KBM-7 (cell line): ENCODE results near the gene FAM168A.
"Not testable (repeated sequence)": the region's sequence is repeated elsewhere in the genome, so short reads cannot be mapped to it uniquely, and the experiment has no call there.

ENCODE experiments used
- DNase-seq: peaks from one replicate; pipeline ENCODE4 v3.0.0-alpha.2; 2015
- in situ Hi-C: fragments of 300-500 bp; cut with MboI; formaldehyde crosslinking; loops from 2 replicates; pipeline ENCODE4 v1.14.3; 2020; ENCODE audit warnings: low sequenced_read_pairs, low pct_unique_long_range_greater_than_20kb, mixed read lengths

FAM168A gene

DNA sequence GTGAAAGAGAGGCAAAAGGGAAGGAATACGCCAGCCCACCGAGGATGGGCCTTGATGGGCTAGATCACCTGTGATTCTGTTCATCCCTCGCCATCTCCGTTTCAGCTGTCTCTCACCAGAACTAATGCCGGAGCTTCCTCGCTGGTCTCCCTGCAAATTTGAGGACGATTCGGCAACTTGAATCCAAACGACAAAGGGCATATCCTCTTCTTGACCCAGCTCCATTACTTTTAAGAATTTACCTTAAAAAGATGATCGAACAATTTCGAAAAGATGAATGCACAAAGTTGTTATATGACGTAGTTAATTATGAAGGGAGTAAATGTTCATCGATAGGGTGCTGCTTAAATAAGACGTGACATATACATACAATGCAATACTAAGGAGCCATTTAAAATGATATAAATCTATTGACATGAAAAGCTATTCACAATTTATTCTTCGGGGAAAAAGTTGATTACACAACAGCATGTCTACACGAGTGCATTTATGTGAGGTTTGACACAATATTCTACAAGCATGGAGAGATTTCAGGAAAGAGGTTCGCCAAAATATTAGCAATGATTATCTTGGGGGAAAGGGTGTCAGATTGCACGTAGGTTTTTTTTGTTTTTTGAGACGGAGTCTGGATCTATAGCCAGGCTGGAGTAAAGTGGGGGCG, 937 bp upstream of the FAM168A start:
- no peak for DNase-seq
- in situ Hi-C loops: no loop called here

DNA sequence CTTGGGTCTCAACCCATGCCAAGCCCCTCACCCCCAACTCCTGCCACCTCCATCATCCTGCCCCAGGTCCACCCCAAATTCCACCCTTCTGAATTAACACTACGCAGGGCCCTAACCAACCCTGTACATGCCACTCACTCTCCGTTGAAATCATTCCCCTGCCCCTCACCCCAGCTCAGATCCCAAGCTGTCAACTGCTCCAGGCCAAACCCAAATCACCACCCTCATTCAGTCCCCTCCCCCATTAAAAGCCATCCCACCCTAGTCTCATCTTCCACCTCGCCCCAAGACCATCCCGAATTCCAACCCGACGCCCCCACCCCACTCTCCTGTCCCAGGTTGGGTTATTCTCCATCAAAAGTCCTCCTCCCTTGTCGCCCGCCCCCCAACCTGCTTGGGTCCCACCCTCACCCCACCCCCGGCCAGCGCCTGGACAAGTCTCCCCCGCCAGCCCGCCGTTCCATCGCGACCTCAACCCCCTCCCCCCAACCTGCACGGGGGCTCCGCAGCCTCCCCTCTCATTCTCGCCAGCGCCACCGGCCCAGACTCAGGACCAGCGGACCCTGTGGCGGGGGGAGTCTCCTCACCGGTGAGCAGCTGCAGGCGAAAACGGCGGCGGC, 466 bp downstream of the FAM168A start:
- no peak for DNase-seq

DNA sequence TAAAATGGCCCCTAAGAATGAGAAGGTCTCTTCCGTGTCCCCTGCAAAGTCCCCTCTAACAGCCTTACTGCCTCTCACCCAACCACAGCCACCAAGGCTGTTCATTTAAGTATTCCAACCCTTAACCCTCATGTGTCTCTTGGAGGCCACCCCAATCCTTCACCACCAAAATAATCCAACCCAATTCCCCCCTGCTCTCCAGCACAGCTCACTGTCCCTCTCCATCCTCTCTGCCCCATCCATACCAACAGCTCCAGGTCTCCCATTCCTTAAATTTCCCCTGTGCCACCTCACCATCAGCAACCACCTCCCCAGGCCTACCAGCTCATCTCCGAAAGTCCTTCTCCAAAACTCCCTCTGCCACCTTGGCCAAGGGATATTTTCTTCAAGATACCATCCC, 1.4 kb downstream of the FAM168A start:
- no peak for DNase-seq
- in situ Hi-C loops: no loop called here

More for the DNA sequence above, 466 bp downstream of the FAM168A start:
- in situ Hi-C loops: no loop called here

DNA sequence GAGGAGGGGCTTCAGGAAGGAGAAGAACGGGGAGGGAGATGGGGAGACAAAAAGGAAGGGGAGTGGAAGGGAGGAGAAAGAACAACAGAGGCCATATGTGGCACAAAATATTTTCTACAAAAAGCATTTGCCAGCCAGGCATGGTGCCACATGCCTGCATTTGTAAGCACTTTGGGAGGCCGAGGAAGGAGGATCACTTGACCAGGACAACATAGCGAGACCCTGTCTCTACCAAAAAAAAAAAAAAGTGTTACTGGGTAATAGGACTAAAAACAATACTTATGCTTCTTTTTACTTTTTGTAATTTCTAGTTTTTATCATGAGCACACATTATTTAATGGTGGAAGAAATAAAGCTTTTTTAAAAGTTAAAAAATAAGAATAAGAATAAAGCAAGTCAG, 5.3 kb downstream of the FAM168A start:
- no peak for DNase-seq
- in situ Hi-C loops: no loop called here

DNA sequence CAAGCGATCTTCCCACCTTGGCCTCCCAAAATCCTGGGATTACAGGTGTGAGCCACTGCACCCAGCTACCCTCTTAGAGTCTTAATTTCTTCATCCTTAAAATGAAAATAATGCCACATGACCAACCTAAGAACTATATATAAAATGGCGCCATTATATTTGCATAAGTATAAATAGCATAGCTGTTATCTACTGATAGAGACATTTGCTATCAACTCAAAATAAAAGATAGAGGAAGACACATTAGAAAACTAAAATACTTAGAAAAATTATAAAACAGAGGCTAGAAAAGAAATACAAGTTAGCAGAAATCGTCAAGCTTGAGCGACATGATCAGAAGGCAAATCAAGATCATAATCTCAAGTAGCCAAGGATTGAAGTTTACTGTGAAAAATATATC, 6.2 kb downstream of the FAM168A start:
- in situ Hi-C loops: no loop called here
- no peak for DNase-seq

DNA sequence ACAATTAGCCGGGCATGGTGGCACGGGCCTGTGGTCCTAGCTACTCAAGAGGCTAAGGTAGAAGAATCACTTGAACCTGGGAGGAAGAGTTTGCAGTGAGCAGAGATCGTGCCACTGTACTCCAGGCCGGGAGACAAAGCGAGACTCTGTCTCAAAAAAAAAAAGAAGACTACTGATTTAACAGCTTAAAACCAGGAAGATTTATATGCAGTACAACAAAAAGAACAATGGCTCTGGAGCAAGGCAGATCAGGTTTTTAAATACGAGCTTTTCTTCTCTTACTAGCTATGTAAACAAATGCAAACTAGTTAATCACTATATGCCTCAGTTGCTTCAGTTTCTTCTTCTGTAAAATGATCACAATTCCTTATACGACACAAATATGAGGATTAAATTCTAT, 6.9 kb downstream of the FAM168A start:
- in situ Hi-C loops: no loop called here
- DNase-seq: no peak

DNA sequence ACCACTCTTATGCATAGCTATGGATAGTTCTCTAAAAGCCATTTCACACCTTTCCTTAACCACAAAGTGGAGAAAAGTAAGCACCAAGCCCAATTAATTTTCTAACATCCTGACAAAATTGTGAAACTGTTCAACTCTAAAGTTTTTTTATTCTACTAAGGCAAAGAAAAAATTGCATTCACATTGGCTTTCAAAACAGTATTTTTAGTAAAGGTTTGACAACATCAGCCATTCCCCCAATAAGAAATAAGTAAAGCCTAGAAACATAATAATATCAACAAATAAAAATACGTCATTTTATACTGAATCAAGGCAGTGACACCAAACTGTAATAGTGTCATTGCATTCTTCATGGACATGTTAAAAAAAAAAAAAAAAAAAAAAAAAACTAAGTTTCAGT, 11.1 kb downstream of the FAM168A start:
- in situ Hi-C loops: no loop called here
- no peak for DNase-seq

DNA sequence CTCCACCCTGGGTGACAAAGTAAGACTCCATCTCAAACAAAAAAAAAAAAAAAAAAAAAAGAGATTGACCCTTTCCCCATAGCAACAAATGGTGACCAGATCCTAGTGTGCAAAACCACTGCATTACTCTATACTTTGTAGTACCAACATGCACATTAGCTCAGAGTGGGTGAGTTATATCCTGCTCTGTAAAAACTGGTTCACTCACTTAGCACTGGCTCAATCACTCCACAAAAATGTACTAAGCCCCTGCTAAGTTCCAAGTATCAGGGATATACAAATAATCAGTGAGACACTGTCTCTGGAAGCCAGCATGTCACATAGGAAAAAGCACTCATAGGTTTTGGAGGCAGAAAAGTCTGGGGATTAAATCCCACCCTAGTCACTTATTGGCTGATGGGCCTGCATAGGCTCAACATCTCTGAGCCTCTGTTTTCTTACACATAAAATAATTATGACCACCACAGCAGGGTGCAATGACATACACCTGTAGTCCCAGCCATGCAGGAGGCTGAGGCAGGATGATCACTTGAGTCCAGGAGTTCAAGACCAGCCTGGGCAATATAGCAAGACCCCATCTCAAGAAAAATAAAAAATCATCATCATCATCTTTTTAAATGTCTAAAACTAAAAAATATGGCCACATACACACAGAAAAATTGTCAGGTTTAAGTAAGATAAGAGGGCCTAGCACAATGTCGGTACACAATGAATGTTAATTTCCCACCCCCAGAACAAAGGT, 11.9 kb downstream of the FAM168A start:
- in situ Hi-C loops: no loop called here
- no peak for DNase-seq

DNA sequence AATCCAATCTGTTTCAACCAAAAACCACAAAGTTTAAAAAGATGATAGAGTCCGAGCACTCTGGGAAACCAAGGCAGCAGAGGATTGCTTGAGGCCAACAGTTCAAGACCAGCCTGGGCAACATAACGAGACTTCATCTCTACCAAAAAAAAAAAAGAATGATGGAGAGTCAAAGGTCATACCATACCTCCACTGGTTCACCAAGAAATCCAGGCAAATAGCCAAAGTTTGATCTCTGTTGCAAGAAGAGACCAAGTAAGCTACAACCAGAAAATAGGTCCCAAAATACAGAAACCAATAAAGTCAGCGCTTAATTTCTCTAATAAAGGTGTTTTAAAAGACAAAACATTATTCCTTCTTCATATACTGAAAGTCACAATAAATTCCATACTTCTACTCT, 13.1 kb downstream of the FAM168A start:
- in situ Hi-C loops: no loop called here
- no peak for DNase-seq

DNA sequence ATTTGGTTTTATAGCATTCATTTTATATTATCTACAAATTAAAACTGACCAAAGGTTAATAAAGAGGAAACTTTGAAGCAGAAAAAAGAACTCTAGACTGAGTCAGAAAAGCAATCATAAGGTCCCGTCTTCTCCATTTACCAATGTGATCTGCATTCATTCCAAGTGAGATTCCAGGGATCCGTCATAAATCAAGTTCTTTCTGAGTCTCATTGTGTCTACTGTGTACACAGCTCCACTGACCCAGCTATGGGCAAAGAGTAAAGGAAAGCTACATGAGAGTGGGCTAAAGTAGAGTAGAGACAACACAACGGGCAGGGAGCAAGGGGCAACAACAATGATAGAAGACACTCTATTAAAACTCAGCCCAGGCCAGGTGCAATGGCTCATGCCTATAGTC, 15.3 kb downstream of the FAM168A start:
- in situ Hi-C loops: no loop called here
- no peak for DNase-seq

DNA sequence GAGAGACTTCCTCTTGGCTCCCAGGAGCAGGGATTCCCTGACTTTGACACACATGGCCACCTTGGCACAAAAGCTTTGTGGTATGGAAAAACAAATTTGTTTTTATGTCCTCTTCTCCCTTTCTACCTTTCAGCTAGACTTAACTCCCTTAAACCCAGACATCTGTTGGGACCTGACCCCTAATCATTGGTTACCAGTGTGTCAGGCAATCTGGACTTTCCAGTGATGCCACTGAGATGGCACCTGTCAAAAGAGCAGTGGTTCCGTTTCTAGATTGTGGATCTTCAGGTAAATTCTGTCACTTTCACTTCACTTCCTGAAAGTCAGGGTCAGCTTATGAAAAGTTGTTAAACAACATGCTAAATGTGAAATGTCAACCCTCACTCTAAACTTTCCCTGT, 17.2 kb downstream of the FAM168A start:
- in situ Hi-C loops, DNase-seq: not testable (repeated sequence)

DNA sequence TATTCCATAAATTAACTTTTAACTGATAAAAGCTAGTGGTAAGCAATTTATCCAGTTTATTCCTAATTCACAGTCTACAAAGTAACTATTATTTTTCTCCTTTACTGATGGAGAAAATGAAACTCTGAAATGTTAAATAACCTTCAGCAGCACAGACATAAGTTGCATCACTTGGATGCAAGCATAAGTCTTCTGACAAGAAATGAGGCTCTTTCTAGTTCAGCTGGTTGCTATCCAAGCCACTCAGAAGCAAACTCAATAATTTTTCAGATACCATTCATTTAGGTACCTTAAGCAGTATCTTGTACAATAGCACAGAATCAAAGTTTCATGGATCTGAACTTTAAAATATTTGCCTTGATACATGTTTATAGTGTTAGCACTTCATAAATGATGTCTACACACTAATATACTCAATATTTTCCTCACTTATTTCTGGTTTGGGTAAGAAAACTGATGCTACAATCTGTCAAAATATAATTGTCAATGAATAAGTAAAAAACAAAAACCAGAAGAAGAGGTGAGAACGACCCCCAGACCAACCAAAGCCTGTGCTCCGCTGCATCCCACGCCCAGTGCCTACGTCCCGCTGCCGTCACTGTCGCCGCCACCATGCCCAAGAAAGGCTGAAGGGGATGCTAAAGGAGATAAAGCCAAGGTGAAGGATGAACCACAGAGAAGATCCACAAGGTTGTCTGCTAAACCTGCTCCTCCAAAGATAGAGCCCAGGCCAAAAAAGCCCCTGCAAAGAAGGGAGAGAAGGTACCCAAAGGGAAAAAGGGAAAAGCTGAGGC, 18.1 kb downstream of the FAM168A start:
- in situ Hi-C loops: no loop called here
- no peak for DNase-seq

DNA sequence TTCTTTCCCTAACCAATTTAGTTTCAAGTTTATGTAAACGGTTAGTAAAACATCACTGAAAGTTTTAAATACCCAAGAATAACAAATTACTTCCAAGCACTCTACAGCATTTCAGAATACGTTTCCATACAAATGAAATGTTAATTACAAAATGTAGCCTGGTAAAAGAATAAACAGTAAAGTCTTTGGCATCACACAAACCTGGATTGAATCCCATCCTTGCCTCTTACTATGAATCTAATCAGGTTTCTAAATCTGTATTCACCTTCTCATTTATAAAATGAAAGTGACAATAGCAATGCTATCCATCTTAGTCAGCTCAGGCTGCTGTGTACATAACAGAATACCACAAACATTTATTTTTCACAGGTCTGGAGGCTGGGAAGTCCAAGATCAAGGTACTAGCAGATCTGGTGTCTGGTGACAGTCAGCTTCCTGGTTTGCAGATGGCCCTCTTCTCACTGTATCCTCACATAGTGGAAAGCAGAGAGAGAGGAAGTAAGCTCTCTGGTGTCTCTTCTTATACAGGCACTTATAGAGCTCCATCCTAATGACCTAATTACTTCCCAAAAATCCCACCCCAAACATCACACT, 19.2 kb downstream of the FAM168A start:
- DNase-seq: peak; percentile 18
- in situ Hi-C loops: no loop called here

DNA sequence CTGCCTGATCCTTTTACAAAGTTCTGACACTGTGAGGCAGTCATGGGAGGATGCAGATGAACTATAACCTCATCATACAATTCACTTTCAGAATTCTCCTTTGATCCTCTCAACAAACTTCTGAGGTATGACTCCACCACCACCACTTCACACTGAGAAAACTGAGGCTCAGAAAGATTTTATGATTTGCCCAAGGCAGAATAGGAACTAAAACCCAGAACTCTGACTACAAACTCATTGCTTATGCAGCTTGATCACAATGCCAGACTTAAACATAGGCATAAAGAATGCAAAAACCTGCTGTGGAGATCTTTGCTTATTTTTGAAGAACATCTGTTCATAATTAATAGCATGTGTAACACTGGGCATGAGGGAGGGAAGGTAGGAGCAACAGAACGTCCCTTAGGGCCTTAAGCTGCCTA, 20.4 kb downstream of the FAM168A start:
- no peak for DNase-seq
- in situ Hi-C loops: no loop called here

DNA sequence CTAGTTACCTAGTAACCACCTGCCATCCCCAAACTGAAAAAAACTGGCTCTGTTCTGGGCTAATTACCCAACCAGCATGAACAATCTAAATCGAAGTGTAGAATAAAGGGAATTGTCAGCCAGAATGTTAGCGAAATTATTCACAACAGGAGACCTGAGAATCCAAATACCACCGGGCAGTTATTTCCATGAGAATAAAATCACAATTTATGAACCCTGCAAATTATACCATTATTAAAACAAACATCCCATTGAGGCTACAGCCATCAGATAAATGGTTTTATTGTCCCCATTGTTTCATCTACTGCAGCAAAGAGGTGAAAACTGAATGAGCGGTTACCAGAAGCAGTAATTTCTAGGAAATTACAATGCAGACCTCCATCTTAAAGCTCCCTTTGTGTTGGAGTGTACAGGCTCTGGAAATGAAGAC, 21.7 kb downstream of the FAM168A start:
- no peak for DNase-seq
- in situ Hi-C loops: no loop called here

DNA sequence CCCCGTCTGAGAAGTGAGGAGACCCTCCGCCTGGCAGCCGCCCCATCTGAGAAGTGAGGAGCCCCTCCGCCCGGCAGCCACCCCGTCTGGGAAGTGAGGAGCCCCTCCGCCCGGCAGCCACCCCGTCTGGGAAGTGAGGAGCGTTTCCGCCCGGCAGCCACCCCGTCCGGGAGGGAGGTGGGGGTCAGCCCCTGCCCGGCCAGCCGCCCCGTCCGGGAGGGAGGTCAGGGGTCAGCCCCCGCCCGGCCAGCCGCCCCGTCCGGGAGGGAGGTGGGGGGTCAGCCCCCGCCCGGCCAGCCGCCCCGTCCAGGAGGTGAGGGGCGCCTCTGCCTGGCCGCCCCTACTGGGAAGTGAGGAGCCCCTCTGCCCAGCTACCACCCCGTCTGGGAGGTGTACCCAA, 25.9 kb downstream of the FAM168A start:
- DNase-seq, in situ Hi-C loops: not testable (repeated sequence)

DNA sequence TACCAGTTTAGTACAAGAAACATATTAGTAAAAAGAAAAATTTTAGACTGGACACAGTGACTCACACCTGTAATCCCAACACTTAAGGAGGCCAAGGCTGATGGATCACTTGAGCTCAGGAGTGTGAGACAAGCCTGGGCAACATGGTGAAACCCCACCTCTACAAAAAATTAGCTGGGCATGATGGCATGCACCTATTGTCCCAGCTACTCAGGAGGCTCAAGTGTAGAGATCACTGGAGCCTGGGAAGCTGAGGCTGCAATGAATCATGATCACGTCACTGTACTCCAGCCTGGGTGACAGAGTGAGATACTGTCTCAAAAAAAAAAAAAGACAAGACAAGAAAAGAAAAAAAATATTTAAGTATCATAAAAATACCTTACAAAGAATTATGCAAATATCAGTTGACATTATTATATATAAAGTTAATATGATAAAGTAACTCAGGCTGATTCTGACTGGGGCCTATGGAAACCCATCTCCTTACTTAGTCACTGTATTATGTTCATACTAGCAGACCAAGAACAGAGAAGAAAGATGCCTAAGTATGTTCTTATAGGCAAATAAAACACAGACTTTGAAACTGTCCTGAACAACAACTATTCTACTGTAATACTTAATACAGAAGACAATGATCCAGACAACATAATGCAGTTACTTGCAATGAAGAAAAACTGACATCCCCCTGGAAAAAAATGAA, 27.3 kb downstream of the FAM168A start:
- in situ Hi-C loops: no loop called here
- no peak for DNase-seq

DNA sequence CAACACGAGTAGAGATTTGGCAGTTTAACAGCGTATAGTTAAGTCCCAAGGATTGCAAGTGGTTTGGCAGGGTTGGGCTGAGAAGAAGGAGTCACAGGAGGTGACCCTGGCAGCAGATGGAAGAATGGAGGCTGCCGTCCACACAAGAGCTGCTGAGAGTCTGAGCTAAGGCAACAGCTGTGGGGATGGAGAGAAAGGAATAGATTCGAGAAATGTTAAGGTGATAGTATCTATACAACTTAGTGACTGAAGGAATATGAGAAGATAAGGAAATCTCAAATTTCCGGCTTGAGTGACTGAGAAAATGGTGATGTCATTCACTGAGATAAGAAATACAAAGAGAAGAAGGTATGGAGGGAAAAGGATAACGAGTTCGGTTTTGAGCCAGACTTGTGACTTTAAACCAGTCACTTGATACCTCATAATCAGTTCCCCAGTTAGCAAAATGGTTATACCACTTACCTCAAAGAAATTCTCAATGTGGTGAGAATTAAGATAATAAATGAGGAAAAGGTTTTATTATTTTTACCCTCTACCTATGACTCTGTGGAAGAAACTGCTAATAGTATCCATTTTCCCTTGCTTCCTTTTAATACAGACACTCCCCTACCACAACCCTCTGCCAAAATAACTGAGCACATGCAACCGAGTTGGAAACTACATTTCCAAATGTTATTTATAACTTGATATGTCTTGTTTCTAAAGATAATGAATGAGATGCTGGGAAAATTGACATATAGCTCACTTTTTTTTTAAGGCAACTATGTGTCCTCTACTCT, 30.7 kb downstream of the FAM168A start:
- in situ Hi-C loops: no loop called here
- no peak for DNase-seq
